GM12873 (cell line): ENCODE results near the gene ZNF417.

Source experiments
- TF ChIP-seq, protein P1 (sequence below): IDR thresholded peaks from 2 replicates; pipeline ENCODE4 v1.5.1; 2012; ENCODE audit warnings: low read depth, mild to moderate bottlenecking, moderate library complexity, low read length, control low read depth; ENCODE audit not compliant: insufficient read depth; ENCODE audit errors: missing control alignments

Gene ZNF417

DNA sequence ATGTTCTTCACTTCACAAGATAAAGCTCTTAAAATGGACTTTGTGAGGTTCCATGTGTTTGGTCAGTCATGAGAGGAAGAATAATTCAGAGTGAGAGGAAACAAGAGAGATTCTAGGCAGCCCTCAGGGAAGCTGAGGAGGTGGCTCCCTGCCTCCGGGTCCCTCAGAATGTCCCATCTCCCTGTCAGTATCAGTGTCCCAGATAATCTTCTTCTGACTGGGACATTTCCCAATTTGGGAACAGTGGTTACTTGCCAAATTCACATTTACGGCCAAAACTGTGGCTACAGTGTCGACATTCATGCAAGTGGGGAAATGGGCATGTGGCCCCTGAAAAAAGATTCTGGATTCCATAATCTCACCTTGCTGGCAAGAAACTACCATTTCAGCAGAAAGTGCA lies 9.0 kb downstream of the ZNF417 start:
- TF ChIP-seq, protein P1, sequence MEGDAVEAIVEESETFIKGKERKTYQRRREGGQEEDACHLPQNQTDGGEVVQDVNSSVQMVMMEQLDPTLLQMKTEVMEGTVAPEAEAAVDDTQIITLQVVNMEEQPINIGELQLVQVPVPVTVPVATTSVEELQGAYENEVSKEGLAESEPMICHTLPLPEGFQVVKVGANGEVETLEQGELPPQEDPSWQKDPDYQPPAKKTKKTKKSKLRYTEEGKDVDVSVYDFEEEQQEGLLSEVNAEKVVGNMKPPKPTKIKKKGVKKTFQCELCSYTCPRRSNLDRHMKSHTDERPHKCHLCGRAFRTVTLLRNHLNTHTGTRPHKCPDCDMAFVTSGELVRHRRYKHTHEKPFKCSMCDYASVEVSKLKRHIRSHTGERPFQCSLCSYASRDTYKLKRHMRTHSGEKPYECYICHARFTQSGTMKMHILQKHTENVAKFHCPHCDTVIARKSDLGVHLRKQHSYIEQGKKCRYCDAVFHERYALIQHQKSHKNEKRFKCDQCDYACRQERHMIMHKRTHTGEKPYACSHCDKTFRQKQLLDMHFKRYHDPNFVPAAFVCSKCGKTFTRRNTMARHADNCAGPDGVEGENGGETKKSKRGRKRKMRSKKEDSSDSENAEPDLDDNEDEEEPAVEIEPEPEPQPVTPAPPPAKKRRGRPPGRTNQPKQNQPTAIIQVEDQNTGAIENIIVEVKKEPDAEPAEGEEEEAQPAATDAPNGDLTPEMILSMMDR = no peak

DNA sequence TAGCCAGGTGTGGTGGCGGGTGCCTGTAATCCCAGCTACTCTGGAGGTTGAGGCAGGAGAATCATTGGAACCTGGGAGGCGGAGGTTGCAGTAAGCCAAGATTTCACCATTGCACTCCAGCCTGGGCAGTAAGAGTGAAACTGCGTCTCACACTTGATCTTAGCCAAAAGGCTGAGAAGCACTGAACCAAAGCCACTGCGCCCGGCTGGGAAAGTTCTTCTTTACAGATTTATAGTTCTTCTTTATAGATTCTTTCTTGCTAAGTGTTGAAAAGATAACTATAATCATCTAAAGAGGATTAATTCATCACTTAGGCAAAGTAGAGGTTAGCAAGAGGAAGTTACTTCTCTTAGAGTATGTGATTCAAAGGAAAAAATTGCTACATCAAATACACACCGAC lies 11.1 kb downstream of the ZNF417 start:
- TF ChIP-seq, protein P1 = no peak

DNA sequence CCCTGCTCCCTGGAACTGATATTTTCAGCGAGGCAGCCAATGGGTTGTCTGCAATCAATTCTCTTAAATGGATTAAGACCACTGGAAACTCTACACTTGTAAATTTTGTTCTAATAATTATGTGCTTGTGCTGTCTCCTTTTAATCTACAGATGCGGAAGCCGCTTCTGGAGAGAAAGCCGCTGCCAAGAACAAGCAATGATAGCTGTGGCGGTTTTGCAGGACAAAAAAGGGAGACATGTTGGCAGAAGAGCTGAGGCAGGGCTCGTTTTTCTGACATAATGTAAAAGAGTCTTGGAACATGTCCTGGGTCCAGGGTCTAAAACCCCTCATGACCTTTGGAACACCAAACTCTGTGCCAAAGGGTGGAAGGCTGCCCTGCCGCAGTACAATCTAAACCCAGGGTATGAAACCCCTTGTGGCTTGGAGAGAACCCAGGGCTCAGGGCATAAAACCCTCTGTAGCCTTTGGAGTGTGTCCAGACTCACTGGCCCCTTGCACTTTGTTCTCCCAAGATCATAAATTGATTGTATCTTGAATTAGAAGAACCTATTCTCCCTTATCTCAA lies 12.7 kb downstream of the ZNF417 start:
- TF ChIP-seq, protein P1 = no peak

DNA sequence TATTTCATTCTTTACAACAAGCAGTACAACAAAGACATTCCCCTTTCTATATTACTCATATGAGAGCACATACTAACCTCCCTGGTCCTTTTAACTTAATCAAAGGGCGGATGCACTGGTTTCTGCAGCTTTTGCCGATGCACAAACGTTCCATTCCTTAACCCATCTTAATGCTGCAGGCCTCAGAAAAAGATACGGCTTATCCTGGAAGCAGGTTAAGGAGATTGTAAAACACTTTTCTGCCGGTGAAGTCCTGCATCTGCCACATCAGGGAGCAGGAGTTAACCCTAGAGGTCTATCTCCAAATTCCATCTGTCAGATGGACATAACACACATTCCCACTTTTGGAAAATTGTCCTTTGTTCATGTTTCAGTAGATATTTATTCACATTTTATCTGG lies 16.1 kb downstream of the ZNF417 start:
- TF ChIP-seq, protein P1 = no peak

DNA sequence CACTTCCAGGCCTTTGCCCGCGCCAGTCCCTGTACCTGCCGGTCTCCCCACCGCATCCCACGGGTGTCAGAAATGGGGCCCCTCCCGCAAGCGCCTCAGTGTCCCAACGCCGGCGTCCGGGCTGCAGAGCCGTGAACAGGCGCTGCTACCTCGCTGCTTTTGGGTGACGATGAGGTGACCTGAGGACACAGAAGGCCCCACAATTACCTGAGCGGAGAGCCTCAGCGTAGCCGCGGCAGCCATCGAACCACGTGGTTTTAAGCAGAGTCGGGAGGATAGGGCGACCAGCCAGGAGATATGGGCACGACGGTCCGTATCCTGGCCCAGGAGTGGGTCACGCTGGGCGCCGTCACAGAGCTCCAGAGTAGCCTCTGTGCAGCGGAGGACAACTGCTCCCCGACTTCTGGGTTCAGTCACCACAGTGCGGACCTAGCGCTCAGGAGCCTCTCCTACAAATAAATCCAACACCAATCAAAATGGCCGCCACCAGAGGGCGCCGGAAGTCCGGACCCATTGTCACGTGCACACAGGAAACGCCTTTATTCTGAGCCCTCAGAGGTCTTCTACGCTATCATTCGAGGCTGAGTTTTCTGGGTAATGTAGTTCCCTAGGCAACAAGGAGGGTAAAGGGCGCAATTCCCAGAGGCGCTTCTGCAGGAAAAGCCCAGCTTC lies 27.7 kb downstream of the ZNF417 start, which contains the start of gene ZNF814:
ZNF814 (minus strand) TSS at position 478 of the 672 bp plus-strand sequence; CDS start at position 243, 235 bp downstream.
- TF ChIP-seq, protein P1 = peak; percentile 18

DNA sequence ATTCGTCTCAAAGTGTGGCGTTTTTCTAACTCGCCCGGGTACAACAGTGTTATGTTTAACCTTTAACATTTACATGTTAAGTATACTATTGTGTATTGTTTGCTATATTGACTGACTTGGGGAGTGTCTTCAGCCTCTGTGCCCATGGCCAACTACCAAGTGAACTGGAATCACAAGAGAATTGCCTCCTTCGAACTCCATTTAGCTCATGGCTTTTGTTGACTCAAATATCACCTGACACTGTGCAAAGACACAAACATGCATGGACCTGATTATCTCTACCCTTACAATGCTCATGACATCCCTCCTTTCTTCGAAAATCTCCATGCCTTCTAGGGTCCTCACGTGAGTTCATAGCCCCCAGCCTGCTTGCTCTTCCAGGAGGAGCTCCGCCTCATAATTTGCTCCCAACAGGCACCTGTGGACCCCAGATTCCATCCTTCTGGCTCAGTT lies 28.3 kb downstream of the ZNF417 start:
- TF ChIP-seq, protein P1 = no peak

DNA sequence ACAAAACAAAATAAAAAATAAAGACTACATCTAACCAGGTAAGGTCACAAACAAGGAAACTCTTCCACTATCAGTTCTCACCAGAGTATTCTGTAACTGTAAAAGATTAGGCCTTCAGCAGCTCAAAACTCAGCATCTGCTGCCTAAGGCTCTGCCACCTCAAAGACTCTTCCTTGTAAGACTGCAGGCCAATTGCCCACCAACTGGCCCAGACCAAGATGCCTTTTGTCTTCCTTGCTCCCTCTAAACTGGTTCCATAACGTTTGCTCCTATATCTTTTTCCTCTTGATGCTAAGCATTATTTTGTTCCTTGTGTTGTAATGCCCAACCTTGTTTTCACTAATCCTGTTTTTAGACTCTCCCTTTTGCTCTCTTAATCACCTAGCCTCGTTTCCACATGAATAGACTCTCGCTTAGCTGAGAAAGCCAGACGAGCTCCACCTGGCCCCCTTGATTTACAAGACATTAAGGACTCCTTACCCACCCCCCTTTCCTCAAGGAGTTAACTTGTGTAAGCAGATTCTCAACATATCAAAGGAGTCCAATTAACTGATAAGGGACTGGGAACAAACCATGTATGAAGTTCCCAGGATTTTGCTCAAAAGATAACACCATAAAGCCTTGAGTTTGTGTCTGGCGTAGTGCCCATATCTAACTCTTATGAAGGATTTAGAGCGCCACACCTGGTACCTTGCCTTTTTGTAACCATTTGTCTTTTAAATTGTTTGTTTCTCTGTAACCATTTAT lies 29.0 kb downstream of the ZNF417 start:
- TF ChIP-seq, protein P1 = no peak
